VCaP (cell line): ENCODE data around the gene TRPM5.

Experiments
- H3K27ac ChIP-seq: fragments of 450-650 bp; 2 replicates; pipeline ENCODE4 v1.5.1; 2017
- TF ChIP-seq, protein P1 (sequence below): fragments of 450-650 bp; conservative IDR thresholded peaks from 2 replicates; pipeline ENCODE4 v1.5.1; 2017; ENCODE audit warnings: mild to moderate bottlenecking, moderate library complexity

The TRPM5 gene

DNA sequence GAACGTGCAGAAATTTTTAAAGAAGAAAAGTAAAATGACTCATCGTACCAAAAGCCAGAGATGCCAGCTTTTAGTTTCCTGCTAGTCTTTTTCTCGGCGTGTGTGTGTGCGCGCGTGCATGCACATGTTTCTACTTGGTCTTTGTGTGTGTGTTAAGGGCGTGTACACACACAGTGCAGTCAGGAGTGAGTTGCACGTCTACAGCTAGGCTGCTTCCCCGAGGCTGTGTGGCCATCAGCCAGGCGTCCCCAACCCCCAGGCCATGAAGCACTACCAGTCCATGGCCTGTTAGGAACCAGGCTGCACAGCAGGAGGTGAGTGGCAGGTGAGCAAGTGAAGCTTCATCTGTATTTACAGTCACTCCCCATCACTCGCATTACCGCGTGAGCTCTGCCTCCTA is 36.9 kb upstream of the TRPM5 start:
- H3K27ac ChIP-seq, result peak overlapping the region; percentile 90
- TF ChIP-seq, protein P1, sequence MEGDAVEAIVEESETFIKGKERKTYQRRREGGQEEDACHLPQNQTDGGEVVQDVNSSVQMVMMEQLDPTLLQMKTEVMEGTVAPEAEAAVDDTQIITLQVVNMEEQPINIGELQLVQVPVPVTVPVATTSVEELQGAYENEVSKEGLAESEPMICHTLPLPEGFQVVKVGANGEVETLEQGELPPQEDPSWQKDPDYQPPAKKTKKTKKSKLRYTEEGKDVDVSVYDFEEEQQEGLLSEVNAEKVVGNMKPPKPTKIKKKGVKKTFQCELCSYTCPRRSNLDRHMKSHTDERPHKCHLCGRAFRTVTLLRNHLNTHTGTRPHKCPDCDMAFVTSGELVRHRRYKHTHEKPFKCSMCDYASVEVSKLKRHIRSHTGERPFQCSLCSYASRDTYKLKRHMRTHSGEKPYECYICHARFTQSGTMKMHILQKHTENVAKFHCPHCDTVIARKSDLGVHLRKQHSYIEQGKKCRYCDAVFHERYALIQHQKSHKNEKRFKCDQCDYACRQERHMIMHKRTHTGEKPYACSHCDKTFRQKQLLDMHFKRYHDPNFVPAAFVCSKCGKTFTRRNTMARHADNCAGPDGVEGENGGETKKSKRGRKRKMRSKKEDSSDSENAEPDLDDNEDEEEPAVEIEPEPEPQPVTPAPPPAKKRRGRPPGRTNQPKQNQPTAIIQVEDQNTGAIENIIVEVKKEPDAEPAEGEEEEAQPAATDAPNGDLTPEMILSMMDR, result no peak

DNA sequence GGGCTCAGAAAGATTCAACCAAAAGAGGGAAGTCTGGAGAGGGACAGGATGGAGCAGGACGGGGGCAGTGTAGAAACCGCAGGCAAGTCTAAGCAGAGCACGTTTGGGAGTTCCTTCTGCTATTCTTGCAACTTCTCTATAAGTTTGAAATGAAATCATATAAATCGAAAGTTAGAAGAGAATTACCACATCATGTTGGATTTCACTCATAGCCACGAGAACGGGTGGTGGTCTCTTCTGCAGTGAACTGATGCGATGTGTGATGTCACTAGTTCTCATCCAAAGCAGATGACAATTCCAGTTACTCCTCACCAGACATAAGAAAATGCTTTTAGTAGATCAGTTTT is 36.5 kb upstream of the TRPM5 start:
- TF ChIP-seq, protein P1, result no peak
- peak overlapping the region; percentile 90 for H3K27ac ChIP-seq

DNA sequence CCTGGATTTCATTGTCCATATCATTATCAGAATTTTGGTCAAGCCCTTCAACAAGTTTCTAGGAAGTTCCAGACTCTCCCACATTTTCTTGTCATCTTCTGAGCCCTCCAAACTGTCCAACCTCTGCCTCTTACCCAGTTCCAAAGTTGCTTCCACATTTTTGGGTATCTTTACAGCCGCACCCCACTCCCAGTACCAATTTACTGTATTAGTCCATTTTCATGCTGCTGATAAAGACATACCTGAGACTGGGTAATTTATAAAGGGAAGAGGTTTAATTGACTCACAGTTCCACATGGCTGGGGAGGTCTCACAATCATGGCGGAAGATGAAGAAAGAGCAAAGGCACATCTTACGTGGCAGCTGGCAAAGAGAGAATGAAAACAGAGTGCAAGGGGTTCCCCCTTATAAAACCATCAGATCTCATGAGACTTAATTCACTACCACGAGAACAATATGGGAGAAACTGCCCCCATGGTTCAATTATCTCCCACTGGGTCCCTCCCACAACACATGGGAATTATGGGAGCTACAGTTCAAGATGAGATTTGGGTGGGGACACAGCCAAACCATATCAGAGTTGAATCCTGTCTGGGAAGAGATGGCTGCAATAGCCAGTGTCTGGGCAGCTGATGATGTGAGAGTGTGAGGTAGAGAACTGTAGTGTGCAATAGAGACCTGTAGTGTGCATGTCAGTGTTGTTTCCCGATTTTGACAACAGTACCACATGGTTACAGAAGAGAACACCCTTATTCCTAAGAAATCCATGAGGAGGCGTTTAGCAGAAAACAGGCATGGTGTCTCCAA is 36.0 kb upstream of the TRPM5 start:
- H3K27ac ChIP-seq, result peak overlapping the region; percentile 90

DNA sequence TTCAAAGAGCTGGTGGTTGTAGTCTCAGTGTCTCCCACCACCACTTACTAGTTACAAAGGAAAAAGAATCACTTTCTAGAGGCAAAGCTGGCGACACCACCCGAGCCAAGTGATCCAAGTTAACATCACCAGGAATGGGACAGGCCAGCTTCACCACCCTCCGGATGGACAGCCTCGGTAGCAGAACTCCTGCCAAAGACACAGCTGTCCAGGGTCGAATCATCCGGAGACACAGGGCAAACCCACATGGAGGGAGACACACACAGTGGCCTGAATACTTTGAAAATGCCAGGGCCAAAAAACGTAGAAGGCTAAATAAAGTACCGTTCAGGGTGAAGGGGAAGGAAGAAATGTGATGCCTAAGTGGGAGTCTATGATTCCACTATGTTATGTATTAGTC is 33.6 kb upstream of the TRPM5 start:
- TF ChIP-seq, protein P1, result no peak
- H3K27ac ChIP-seq, result no peak overlapping the region

DNA sequence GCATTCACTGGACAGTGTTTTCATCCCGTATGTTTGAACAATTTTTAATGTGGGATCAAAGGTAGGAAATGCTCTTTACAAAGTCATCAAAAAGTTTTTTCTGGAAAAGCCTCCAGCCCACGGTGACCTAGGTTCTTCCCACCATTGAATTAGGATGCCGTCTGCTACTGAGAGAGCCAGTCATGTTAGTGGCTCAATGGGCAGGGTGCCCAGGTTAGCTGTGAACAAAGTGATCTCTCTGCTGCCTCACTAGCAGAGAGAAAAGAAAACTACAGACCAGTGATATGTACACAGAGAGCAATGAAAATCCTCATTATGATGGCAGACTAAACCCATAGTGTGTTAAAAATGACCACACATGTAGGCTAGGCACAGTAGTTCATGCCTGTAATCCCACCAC is 32.9 kb upstream of the TRPM5 start:
- no peak overlapping the region for H3K27ac ChIP-seq
- TF ChIP-seq, protein P1, result no peak

DNA sequence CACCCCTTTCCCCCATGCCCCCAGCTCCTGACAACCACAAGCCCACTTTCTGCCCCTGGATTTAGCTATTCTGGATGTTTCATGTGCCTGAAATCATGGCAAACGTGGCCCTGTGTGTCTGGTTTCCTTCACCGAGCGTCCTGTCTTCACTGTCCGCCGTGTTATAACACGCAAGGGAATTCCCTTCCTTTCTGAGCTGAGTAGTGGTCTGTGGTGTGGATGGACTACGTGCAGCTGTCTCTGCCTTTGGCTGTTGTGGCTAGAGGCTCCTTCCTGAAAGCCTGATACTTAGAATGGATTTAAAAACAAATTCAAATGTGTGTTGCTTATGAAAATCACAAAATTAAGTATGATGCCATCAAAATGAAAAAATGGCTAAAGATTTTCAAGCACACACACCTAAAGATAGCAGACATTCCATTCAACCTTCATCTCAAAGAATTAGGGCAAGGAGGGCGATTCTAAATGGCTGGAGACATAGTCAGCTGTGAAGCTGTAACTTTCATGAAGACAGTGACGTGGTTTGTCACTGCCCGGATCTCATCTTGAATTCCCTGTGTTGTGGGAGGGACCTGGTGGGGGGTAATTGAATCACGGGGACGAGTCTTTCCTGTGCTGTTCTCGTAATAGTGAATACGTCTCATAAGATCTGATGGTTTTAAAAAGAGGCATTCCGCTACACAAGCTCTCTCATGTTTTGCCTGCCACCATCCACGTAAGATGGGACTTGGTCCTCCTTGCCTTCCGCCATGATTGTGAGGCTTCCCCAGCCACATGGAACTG is 31.0 kb upstream of the TRPM5 start:
- H3K27ac ChIP-seq, result no peak overlapping the region
- TF ChIP-seq, protein P1, result no peak

DNA sequence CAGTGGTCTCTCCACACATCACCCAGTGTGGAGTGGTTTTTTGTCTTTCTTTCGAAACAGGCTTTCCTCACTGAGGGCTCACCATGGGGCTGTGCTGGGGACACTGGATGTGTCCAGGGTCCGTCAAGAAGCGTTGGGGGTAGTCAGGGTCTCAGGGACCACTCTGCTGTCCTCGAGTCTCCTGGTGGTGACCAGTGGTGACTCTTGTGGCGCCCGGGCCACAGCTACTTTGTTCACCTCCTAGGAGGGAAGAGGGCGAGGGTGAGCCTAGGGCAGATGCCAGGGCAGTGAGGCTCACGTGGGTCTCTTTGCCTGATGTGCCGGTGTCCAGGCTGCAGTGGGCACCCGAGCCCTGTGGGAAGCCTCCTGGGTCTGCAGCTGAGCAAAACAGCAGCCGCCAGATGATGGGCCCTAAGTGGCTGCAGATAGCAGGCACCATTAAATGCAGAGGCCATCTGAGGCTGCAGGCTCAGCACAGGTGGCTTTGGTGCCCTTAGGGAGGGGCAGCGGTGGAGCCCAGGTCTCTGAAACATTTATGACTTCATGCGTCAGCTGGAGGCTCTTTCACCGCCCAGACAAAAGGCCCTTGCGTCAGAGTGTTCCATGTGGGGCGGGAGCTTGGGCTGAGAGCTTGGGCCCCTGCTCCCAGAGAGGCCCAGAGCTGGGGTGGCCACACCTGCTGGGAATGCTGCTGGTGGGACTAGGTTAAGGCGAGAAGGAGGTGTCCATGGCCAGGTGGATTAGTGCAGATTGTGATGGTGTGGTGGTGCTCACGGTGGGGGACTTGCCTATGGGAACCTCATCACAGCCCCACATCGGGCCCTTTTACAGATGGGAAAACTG is 30.0 kb upstream of the TRPM5 start:
- H3K27ac ChIP-seq, result no peak overlapping the region
- TF ChIP-seq, protein P1, result no peak
